ENCODE results near the gene TRABD2B. TPM values are rescaled to one million over a fixed set of nuclear protein-coding genes. Genes with fewer than 3 reads are reported as not detected.

Gene TRABD2B
- total and polyA plus RNA-seq, 8 donors = 1.6 to 3.8 (median 3.0) TPM

DNA sequence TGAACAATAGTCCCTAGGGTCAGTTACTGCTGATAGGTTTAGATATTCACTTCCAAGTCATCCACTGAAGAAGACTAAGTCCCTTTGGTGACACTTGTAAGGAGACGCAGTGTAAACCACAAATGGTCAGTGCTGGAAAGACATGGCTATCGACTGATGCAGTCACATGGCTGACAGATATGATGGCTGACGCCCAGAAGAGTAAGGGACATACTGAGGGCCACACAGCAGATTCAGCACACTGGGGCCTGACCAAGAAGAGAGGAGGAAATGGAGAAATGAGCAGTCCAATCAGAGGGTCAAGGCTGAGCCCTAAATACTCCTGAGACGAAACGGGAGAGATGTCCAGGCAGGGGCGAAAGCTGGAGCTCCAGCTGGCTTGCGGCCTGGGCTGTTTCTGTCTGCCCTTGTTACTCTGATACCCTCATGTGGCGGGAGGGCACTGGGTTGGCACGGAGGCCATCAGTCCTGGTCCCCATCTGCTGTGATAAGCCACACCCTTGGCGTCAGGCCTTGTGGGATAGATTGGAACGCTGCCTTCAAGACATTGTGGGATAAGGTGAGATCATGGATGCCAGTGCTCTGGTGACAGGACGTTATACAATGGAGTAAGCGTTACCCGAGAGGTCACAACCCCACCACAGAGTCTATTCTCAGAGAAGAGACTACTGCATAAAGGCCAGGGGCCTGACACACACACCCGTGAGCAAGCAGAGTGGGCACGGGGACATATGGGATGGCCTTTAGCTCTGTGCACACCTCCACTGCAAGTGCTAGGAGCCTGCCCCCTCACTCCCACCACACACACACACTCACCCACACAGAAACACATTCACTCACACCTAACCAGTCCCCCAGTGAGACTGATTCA lies 158.4 kb downstream of the TRABD2B start:
- no peak overlapping the region for H3K27ac ChIP-seq
- no peak for FAIRE-seq

DNA sequence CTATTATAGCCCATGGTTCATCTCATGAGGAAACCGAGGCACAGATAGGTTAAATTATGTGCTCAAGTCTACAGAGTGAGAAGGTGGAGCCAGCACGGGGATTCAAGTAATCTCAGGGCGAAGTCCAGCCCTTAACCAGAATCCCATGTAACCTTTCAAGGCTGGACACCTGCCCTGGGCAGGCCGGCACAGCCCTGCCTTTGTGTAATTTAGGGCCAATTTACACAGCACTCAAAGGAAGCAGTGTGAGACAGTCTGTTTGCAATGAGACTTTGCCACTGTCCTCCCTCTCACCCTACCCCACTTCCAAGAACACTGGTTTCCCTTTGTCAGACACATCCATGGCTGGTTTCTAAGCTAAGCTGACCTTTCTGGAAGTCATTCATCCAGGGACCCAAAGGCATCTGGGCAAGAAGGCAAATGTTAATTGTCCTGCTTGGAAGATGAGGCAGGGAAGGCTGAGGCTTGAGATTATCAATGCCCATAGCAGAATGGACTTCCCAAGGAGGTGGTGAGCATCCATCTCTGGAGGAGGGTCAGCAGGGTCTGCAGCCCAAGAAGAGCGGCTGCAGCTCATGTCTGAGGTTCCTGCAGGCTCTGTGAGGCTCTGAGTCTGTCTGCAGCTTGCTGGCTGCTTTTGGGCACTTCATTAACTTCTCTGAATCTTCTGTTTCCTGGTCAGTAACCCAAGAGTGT lies 159.2 kb downstream of the TRABD2B start:
- Histone ChIP-seq H3K4me1 (no peaks in the 10 kb centered on the region), H3K27me3 (no peaks in the 10 kb centered on the region), H3K36me3 (no peaks in the 10 kb centered on the region), H3K9me3 (no peaks in the 10 kb centered on the region), H3K27ac (no peak overlapping the region), H3K4me3 (no peak overlapping the region)
- WGBS, 2 donors = 47 to 49% methylated on average over 5 of the region's 5 CpGs
- ATAC-seq (no peak), FAIRE-seq (no peak), DNase-seq (no peak)
- intact Hi-C loops (cut with DNase I) = no loop called here
- TF ChIP-seq, protein P1, sequence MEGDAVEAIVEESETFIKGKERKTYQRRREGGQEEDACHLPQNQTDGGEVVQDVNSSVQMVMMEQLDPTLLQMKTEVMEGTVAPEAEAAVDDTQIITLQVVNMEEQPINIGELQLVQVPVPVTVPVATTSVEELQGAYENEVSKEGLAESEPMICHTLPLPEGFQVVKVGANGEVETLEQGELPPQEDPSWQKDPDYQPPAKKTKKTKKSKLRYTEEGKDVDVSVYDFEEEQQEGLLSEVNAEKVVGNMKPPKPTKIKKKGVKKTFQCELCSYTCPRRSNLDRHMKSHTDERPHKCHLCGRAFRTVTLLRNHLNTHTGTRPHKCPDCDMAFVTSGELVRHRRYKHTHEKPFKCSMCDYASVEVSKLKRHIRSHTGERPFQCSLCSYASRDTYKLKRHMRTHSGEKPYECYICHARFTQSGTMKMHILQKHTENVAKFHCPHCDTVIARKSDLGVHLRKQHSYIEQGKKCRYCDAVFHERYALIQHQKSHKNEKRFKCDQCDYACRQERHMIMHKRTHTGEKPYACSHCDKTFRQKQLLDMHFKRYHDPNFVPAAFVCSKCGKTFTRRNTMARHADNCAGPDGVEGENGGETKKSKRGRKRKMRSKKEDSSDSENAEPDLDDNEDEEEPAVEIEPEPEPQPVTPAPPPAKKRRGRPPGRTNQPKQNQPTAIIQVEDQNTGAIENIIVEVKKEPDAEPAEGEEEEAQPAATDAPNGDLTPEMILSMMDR (IDR thresholded peaks at IDR 0.05) = no peak

More for the DNA sequence above, 158.4 kb downstream of the TRABD2B start:
- no peaks in the 10 kb centered on the region for H3K36me3 ChIP-seq
- intact Hi-C loops (cut with DNase I) = no loop called here
- ATAC-seq = no peak
- H3K27me3 ChIP-seq = no peaks in the 10 kb centered on the region
- WGBS, 2 donors = 83 to 89% methylated on average over 16 of the region's 16 CpGs
- no peak overlapping the region for H3K4me3 ChIP-seq
- H3K9me3 ChIP-seq = no peaks in the 10 kb centered on the region
- no peaks in the 10 kb centered on the region for H3K4me1 ChIP-seq
- TF ChIP-seq, protein P1 (IDR thresholded peaks at IDR 0.05) = no peak
- peak in 1 of 6 donors; percentile 30 for DNase-seq

GRCh38 chr1:47837056-47837830 lies 159.9 kb downstream of the TRABD2B start:
- TF ChIP-seq, protein P1 (IDR thresholded peaks at IDR 0.05) = no peak
- Histone ChIP-seq H3K4me3 (no peak overlapping the region), H3K27ac (no peak overlapping the region), H3K36me3 (no peaks in the 10 kb centered on the region), H3K27me3 (no peaks in the 10 kb centered on the region), H3K9me3 (no peaks in the 10 kb centered on the region), H3K4me1 (no peaks in the 10 kb centered on the region)
- no peak for DNase-seq
- 82 to 83% methylated on average over 13 of the region's 13 CpGs for WGBS, 2 donors
- ATAC-seq = no peak
- intact Hi-C loops (cut with DNase I) = no loop called here
- FAIRE-seq = no peak

GRCh38 chr1:47835409-47835808 lies 161.8 kb downstream of the TRABD2B start:
- H3K27ac ChIP-seq = no peak overlapping the region

More at GRCh38 chr1:47835409-47835808, 161.8 kb downstream of the TRABD2B start:
- no peaks in the 10 kb centered on the region for H3K36me3 ChIP-seq
- H3K4me3 ChIP-seq = no peak overlapping the region
- FAIRE-seq (no peak), DNase-seq (no peak), ATAC-seq (no peak)
- TF ChIP-seq, protein P1 (IDR thresholded peaks at IDR 0.05) = no peak
- no peaks in the 10 kb centered on the region for H3K9me3 ChIP-seq
- 51 to 83% methylated on average over 2 of the region's 2 CpGs for WGBS, 2 donors
- H3K4me1 ChIP-seq = no peaks in the 10 kb centered on the region
- H3K27me3 ChIP-seq = no peaks in the 10 kb centered on the region
- intact Hi-C loops (cut with DNase I) = no loop called here
